GM12872 (cell line): ENCODE results near the gene PRND.

Experiments
- TF ChIP-seq, protein P1 (sequence below): IDR thresholded peaks from 3 replicates; pipeline ENCODE4 v1.5.1; 2011; ENCODE audit warnings: low read depth, mild to moderate bottlenecking, low read length, moderate library complexity; ENCODE audit not compliant: insufficient read depth

The PRND gene

GRCh38 chr20:4749326-4749725, 27.6 kb downstream of the PRND start:
- TF ChIP-seq, protein P1, sequence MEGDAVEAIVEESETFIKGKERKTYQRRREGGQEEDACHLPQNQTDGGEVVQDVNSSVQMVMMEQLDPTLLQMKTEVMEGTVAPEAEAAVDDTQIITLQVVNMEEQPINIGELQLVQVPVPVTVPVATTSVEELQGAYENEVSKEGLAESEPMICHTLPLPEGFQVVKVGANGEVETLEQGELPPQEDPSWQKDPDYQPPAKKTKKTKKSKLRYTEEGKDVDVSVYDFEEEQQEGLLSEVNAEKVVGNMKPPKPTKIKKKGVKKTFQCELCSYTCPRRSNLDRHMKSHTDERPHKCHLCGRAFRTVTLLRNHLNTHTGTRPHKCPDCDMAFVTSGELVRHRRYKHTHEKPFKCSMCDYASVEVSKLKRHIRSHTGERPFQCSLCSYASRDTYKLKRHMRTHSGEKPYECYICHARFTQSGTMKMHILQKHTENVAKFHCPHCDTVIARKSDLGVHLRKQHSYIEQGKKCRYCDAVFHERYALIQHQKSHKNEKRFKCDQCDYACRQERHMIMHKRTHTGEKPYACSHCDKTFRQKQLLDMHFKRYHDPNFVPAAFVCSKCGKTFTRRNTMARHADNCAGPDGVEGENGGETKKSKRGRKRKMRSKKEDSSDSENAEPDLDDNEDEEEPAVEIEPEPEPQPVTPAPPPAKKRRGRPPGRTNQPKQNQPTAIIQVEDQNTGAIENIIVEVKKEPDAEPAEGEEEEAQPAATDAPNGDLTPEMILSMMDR, result no peak

DNA sequence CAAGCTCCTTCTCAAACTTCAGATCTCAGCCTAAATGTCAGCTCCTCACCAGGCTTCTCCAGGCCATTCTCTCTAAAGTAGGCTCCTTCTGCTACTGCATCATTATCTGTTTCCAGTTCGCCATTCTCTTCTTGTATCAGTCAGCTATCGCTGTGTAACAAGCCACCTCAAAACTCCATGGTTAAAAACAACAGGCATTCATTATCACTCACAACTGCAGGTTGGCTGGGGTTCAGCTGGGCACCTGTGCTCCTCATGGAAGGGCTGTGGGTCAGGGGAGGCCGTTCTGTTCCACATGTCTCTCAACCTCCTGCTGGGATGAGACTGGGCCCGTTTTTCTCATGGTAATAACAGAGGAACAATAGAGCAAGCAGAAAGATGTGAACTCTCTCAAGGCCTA, 28.7 kb downstream of the PRND start:
- TF ChIP-seq, protein P1, result no peak

- TF ChIP-seq, protein P1, result peak; percentile 70
Observed at GRCh38 chr20:4759100-4759884, 37.6 kb downstream of the PRND start.

DNA sequence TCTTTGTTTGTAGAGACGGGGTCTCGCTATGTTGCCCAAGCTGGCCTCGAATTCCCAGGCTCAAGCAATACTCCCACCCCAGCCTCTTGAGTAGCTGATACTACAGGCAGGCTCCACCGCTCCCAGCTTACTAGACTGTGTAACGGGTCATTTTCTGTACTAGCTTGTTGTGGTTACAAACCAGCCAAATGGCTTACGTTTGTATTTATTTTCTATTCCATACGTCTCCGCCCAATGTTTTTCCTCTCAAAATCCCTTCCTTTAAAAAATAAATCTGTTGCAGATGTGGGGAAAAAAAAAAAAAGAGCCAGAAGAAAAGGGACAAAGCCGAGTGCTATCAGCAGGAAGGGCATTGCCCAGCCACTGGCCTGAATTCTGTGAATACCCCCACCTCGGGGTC, 41.6 kb downstream of the PRND start:
- TF ChIP-seq, protein P1, result no peak

- TF ChIP-seq, protein P1, result no peak
Observed at GRCh38 chr20:4763723-4764510, 42.2 kb downstream of the PRND start.

GRCh38 chr20:4764805-4765204, 43.1 kb downstream of the PRND start:
- TF ChIP-seq, protein P1, result no peak

DNA sequence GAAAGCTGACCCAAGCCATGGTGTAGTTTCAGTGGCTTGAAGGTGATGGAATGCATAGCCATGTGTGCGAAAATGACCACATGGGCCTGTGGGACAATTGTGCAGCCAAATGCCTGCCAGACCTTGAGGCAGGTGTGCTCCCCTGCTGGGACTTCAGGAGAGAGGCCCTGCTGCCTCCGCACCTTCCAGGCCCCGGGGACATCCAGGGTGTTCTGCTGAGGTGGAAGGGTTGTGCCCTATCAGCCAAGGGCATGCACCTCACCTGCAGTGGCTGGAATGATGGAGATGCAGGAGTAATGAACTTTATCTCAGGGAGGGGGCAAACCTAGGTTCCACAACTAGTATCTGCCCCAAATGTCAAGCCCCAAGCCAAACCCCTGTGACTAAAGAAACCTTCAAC, 44.0 kb downstream of the PRND start:
- TF ChIP-seq, protein P1, result no peak
